Stimulated activated CD4-positive, alpha-beta T cell treated with anti-CD3 and anti-CD28 coated beads, Interleukin-1b, Interleukin-23, amount 100 ng/mL, for 24 hours (primary cell): Measurements from ENCODE around the gene IGSF8.
"Not testable (repeated sequence)": the region's sequence is repeated elsewhere in the genome, so short reads cannot be mapped to it uniquely, and the experiment has no call there.

Source experiments
- DNase-seq, 4 experiments: peaks; one replicate each; pipeline ENCODE4 v3.0.0-alpha.2; 2020; ENCODE audit warnings: low read depth in 4 of 4, low spot score in 1 of 4

IGSF8 gene

GRCh38 chr1:160127865-160128523 is 29.6 kb upstream of the IGSF8 start:
- DNase-seq, result no peak

GRCh38 chr1:160127381-160127780 is 29.0 kb upstream of the IGSF8 start:
- no peak for DNase-seq

- not testable (repeated sequence) for DNase-seq
Measured at GRCh38 chr1:160126342-160126741, 27.9 kb upstream of the IGSF8 start.

- no peak for DNase-seq
Measured at GRCh38 chr1:160125746-160126145, 27.3 kb upstream of the IGSF8 start.

- no peak for DNase-seq
Measured at GRCh38 chr1:160124705-160125478, 26.5 kb upstream of the IGSF8 start.

- DNase-seq, result no peak
Measured at GRCh38 chr1:160123726-160124125, 25.3 kb upstream of the IGSF8 start.

GRCh38 chr1:160122978-160123495 is 24.6 kb upstream of the IGSF8 start:
- DNase-seq, result no peak

GRCh38 chr1:160121388-160121787 is 23.0 kb upstream of the IGSF8 start:
- no peak for DNase-seq

GRCh38 chr1:160120797-160121196 is 22.4 kb upstream of the IGSF8 start:
- DNase-seq, result no peak

- no peak for DNase-seq
Measured at GRCh38 chr1:160118928-160119327, 20.5 kb upstream of the IGSF8 start.

- DNase-seq, result no peak
Measured at GRCh38 chr1:160117709-160118183, 19.3 kb upstream of the IGSF8 start.

- DNase-seq, result no peak
Measured at GRCh38 chr1:160117300-160117699, 18.9 kb upstream of the IGSF8 start.

GRCh38 chr1:160116283-160117147 is 18.1 kb upstream of the IGSF8 start:
- DNase-seq, result no peak

GRCh38 chr1:160115545-160116282 is 17.3 kb upstream of the IGSF8 start, which contains the start of gene ATP1A2:
Gene ATP1A2, plus strand, starts transcription at chr1:160115759. Its CDS starts 103 bp downstream, at chr1:160115862.
- DNase-seq, result no peak

- DNase-seq, result no peak
Measured at GRCh38 chr1:160114085-160114484, 15.7 kb upstream of the IGSF8 start.

GRCh38 chr1:160113407-160113806 is 15.0 kb upstream of the IGSF8 start:
- no peak for DNase-seq

- no peak for DNase-seq
Measured at GRCh38 chr1:160112357-160112756, 13.9 kb upstream of the IGSF8 start.

- not testable (repeated sequence) for DNase-seq
Measured at GRCh38 chr1:160111462-160111861, 13.0 kb upstream of the IGSF8 start.

GRCh38 chr1:160109686-160110085 is 11.3 kb upstream of the IGSF8 start:
- no peak for DNase-seq

GRCh38 chr1:160108888-160109662 is 10.7 kb upstream of the IGSF8 start:
- peak in 2 of 4 experiments; percentile 25 to 28 for DNase-seq
